ENCODE results near the gene PARP4.

DNA sequence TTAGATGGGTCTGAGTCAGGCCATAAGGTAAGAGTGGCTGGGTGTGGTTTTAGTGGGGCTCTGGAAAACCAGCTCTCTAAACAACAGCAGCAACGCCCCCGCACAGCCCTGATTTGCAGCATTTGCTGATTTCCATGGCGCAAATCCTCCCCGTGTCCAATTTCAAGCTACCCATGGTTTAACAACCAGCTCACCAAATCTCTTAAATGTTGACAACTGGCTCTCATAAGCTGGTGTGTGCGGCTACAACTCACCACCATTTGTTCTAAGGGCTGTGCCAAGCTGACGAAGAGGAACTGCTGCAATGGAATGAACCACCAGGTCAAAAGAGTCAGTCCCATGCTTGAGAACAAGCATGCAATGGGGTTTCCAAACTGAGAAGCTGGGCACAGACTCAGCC is 22.9 kb downstream of the PARP4 start:
- TF ChIP-seq, protein P1, sequence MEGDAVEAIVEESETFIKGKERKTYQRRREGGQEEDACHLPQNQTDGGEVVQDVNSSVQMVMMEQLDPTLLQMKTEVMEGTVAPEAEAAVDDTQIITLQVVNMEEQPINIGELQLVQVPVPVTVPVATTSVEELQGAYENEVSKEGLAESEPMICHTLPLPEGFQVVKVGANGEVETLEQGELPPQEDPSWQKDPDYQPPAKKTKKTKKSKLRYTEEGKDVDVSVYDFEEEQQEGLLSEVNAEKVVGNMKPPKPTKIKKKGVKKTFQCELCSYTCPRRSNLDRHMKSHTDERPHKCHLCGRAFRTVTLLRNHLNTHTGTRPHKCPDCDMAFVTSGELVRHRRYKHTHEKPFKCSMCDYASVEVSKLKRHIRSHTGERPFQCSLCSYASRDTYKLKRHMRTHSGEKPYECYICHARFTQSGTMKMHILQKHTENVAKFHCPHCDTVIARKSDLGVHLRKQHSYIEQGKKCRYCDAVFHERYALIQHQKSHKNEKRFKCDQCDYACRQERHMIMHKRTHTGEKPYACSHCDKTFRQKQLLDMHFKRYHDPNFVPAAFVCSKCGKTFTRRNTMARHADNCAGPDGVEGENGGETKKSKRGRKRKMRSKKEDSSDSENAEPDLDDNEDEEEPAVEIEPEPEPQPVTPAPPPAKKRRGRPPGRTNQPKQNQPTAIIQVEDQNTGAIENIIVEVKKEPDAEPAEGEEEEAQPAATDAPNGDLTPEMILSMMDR (CRISPR knock-in tag; IDR thresholded peaks at IDR 0.05) = no peak
- TF ChIP-seq ZNF549 (CRISPR knock-in tag; IDR thresholded peaks at IDR 0.05) = no peak
- TF ChIP-seq RFX3 (CRISPR knock-in tag; IDR thresholded peaks at IDR 0.05) = no peak
- TF ChIP-seq, protein P2, sequence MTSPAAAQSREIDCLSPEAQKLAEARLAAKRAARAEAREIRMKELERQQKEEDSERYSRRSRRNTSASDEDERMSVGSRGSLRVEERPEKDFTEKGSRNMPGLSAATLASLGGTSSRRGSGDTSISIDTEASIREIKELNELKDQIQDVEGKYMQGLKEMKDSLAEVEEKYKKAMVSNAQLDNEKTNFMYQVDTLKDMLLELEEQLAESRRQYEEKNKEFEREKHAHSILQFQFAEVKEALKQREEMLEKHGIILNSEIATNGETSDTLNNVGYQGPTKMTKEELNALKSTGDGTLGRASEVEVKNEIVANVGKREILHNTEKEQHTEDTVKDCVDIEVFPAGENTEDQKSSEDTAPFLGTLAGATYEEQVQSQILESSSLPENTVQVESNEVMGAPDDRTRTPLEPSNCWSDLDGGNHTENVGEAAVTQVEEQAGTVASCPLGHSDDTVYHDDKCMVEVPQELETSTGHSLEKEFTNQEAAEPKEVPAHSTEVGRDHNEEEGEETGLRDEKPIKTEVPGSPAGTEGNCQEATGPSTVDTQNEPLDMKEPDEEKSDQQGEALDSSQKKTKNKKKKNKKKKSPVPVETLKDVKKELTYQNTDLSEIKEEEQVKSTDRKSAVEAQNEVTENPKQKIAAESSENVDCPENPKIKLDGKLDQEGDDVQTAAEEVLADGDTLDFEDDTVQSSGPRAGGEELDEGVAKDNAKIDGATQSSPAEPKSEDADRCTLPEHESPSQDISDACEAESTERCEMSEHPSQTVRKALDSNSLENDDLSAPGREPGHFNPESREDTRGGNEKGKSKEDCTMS (CRISPR knock-in tag; conservative IDR thresholded peaks at IDR 0.05) = no peak
- no peak for TF ChIP-seq GTF2F1 (IDR thresholded peaks at IDR 0.05; ENCODE audit: low read length)
- TF ChIP-seq, protein P3, sequence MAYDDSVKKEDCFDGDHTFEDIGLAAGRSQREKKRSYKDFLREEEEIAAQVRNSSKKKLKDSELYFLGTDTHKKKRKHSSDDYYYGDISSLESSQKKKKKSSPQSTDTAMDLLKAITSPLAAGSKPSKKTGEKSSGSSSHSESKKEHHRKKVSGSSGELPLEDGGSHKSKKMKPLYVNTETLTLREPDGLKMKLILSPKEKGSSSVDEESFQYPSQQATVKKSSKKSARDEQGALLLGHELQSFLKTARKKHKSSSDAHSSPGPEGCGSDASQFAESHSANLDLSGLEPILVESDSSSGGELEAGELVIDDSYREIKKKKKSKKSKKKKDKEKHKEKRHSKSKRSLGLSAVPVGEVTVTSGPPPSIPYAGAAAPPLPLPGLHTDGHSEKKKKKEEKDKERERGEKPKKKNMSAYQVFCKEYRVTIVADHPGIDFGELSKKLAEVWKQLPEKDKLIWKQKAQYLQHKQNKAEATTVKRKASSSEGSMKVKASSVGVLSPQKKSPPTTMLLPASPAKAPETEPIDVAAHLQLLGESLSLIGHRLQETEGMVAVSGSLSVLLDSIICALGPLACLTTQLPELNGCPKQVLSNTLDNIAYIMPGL (CRISPR knock-in tag; IDR thresholded peaks at IDR 0.05; ENCODE audit: borderline replicate concordance in 1 of 2, low read depth in 1 of 2) = no peak
- no peak for TF ChIP-seq MAZ (IDR thresholded peaks at IDR 0.05; ENCODE audit: borderline replicate concordance, low read depth, low read length)
- TF ChIP-seq MAZ (CRISPR knock-in tag; IDR thresholded peaks at IDR 0.05; ENCODE audit: low read depth) = no peak
